Activated naive CD4-positive, alpha-beta T cell treated with anti-CD3 and anti-CD28 coated beads for 36 hours (primary cell): ENCODE results near the gene PRCD. TPM values are rescaled to one million over a fixed set of nuclear protein-coding genes. Genes with fewer than 3 reads are reported as not detected.

Experiments
- CTCF ChIA-PET: fragments of 350-600 bp; sonication (Branson Sonifier 250); formaldehyde crosslinking; loops from one replicate; lab custom pipeline; 2021; ENCODE audit warnings: antibody characterized with exemption; lab: Charles Lee
- DNase-seq: peaks from one replicate; pipeline ENCODE4 v3.0.0-alpha.2; 2020
- H3K27ac Mint-ChIP-seq: one replicate; pipeline ENCODE4 v1.8.0; 2021; ENCODE audit warnings: mild to moderate bottlenecking, mixed read lengths
- H3K27me3 Mint-ChIP-seq: one replicate; pipeline ENCODE4 v1.8.0; 2021; ENCODE audit warnings: low read depth, mixed read lengths
- H3K36me3 Mint-ChIP-seq: one replicate; pipeline ENCODE4 v1.8.0; 2021; ENCODE audit warnings: low read depth, mixed read lengths
- H3K4me1 Mint-ChIP-seq: one replicate; pipeline ENCODE4 v1.8.0; 2021; ENCODE audit warnings: low read depth, mixed read lengths
- H3K4me3 Mint-ChIP-seq: one replicate; pipeline ENCODE4 v1.8.0; 2021; ENCODE audit warnings: mild to moderate bottlenecking, moderate library complexity, mixed read lengths
- H3K9me3 Mint-ChIP-seq: one replicate; pipeline ENCODE4 v1.8.0; 2021; ENCODE audit warnings: mixed read lengths
- intact Hi-C: fragments of 100-400 bp; cut with micrococcal nuclease; formaldehyde crosslinking; loops from one replicate; pipeline ENCODE4 v1.15.1; 2023
- total RNA-seq, 2 experiments: library from RNA; stranded (reverse); gene quantifications; one replicate each; pipeline ENCODE4 v1.2.3, GENCODE V29; 2021

The PRCD gene
- total RNA-seq, 2 experiments from 2014 or later, result not detected

- Mint-ChIP-seq H3K9me3 (no peaks in the 10 kb centered on the region), H3K4me1 (peaks cover 5% of the 10 kb centered on the region), H3K4me3 (no peak overlapping the region), H3K27ac (no peak overlapping the region), H3K27me3 (no peaks in the 10 kb centered on the region), H3K36me3 (no peaks in the 10 kb centered on the region)
- intact Hi-C loops, result no loop called here
- CTCF ChIA-PET, result interaction anchor here (0.5 to 1.1 kb wide), 2 partner anchors 48 to 1472 kb away, joined by 3 read pairs; no protein-coding TSS in a partner anchor
- no peak for DNase-seq
Observed at GRCh38 chr17:76575570-76575969, 35.7 kb downstream of the PRCD start.

DNA sequence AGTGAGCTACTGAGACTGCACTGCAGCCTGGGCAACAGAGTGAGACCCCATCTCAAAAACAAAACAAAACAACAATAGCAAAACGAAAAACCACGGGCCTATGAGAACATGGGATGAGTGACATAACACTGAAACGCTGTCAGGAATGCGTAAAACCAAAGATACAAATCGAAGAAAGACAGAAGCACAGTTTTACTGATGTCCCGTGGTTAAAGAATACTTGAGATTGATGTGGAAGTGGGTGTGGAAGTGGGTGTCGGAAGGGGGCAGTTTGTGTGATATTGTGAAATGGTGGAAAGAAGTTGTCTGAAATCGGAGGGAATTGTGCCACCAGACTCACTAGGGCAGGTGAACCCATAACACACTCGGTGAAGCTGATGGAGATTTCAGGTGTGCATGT, 36.3 kb downstream of the PRCD start:
- DNase-seq, result no peak
- CTCF ChIA-PET, result interaction anchor here (0.5 to 1.1 kb wide), 3 partner anchors 48 to 1471 kb away, joined by 3 read pairs; no protein-coding TSS in a partner anchor
- H3K4me1 Mint-ChIP-seq, result peaks cover 5% of the 10 kb centered on the region
- H3K27ac Mint-ChIP-seq, result no peak overlapping the region
- H3K9me3 Mint-ChIP-seq, result no peaks in the 10 kb centered on the region
- intact Hi-C loops, result no loop called here
- H3K36me3 Mint-ChIP-seq, result no peaks in the 10 kb centered on the region
- H3K4me3 Mint-ChIP-seq, result no peak overlapping the region
- H3K27me3 Mint-ChIP-seq, result no peaks in the 10 kb centered on the region

DNA sequence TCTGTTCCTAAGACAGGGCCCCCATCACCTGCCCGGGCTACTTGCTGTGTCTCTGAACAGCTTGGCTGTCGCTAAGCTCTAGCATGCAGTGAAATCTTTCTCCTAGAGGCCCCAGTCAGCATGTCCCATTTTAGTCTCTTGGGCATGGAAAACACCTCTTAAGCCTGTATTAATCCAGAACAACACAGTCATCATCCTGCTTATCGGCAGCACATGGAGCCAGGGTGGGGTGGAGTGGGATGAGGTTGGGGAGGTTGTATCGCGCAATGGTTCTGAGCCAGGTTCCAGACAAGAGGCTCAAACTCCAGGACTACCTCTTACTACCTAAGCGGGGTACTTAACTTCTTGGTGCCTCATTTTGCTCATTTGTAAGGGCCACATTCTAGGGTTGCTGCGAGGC, 38.0 kb downstream of the PRCD start:
- Mint-ChIP-seq H3K9me3 (no peaks in the 10 kb centered on the region), H3K36me3 (no peaks in the 10 kb centered on the region), H3K27ac (no peak overlapping the region), H3K4me1 (peaks cover 5% of the 10 kb centered on the region), H3K27me3 (peaks cover 4% of the 10 kb centered on the region), H3K4me3 (no peak overlapping the region)
- CTCF ChIA-PET, result interaction anchor here (1.2 to 2.2 kb wide), 4 partner anchors 10 to 104 kb away, joined by 4 to 9 read pairs (median 4); no protein-coding TSS in a partner anchor
- no peak for DNase-seq
- intact Hi-C loops, result no loop called here

GRCh38 chr17:76578376-76578775, 38.5 kb downstream of the PRCD start:
- H3K27ac Mint-ChIP-seq, result no peak overlapping the region
- CTCF ChIA-PET, result interaction anchor here (1.1 to 2.2 kb wide), 4 partner anchors 34 to 103 kb away, joined by 3 to 9 read pairs (median 4); no protein-coding TSS in a partner anchor

DNA sequence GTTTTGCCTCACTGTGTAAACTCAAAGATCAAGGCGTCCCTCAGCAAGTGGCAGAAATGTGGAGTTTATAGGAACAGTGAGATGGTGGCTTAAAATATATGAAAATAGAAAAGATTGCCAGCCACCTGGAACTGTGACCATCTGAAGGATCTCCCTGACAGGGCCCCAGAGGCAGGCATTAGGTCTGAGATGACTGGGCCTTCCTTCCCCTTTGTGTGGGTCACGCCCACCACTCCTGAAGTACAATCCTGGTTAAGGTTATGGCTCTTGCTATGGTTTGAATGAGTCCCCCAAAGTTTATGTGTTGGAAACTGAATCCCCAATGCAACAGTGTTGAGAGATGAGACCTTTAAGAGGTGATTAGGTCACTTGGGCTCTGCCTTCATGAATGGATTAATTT, 39.4 kb downstream of the PRCD start:
- peaks cover 9% of the 10 kb centered on the region for H3K27me3 Mint-ChIP-seq
- H3K36me3 Mint-ChIP-seq, result no peaks in the 10 kb centered on the region
- H3K4me1 Mint-ChIP-seq, result peaks cover 5% of the 10 kb centered on the region
- no peak overlapping the region for H3K27ac Mint-ChIP-seq
- intact Hi-C loops, result no loop called here
- no peak overlapping the region for H3K4me3 Mint-ChIP-seq
- H3K9me3 Mint-ChIP-seq, result no peaks in the 10 kb centered on the region
- CTCF ChIA-PET, result interaction anchor here (1.1 kb wide), 1 partner anchor 33 kb away, joined by 3 read pairs; no protein-coding TSS in a partner anchor
- DNase-seq, result no peak

More at GRCh38 chr17:76578376-76578775, 38.5 kb downstream of the PRCD start:
- no peak for DNase-seq
- intact Hi-C loops, result no loop called here
- Mint-ChIP-seq H3K4me3 (no peak overlapping the region), H3K36me3 (no peaks in the 10 kb centered on the region), H3K9me3 (no peaks in the 10 kb centered on the region), H3K4me1 (peaks cover 5% of the 10 kb centered on the region), H3K27me3 (peaks cover 4% of the 10 kb centered on the region)

DNA sequence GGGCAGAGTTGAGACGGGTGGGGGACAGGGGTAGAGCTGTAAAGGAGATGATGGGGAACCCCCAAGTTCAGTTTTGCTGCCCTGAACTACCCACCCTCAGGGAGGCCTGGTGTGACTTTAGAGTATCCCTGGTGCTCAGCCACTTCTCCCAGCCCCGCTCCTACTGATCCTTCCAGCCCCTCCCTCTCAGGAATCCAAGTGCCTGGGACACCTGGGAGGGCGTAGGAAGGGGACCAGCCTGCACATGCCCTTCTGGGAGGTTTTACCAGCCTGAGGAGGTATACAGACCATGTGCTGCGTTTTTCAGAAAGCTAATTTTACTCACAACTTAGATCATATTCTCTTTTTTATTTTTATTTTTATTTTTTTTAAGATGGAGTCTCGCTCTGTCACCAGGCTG, 41.7 kb downstream of the PRCD start:
- Mint-ChIP-seq H3K9me3 (no peaks in the 10 kb centered on the region), H3K4me1 (peaks cover 14% of the 10 kb centered on the region), H3K4me3 (no peak overlapping the region), H3K27me3 (peaks cover 19% of the 10 kb centered on the region), H3K36me3 (no peaks in the 10 kb centered on the region), H3K27ac (no peak overlapping the region)
- no peak for DNase-seq
- intact Hi-C loops, result no loop called here
- CTCF ChIA-PET, result no interaction called here

DNA sequence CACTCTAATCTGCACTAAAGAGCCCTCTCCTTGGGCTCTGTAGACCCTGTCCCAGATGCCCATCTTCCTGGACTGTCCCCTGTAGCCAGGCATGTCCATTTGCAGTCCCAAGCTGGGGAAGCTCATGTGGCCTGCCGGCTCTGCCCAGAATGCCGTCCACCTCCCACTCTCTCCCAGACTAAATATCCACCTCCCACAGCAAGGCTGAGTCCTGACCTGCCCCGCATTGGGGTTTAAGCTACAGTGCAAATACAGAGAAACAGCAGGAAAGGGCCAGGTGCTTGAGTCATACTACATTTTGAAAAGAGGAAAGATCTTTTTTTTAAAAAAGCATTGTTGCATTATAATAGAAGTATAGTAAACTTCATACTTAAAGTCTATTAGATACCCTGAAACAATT, 42.8 kb downstream of the PRCD start:
- H3K9me3 Mint-ChIP-seq, result no peaks in the 10 kb centered on the region
- no peak for DNase-seq
- peaks cover 28% of the 10 kb centered on the region for H3K27me3 Mint-ChIP-seq
- CTCF ChIA-PET, result interaction anchor here (0.6 to 0.7 kb wide), 2 partner anchors 38 to 40 kb away, joined by 4 to 5 read pairs; no protein-coding TSS in a partner anchor
- intact Hi-C loops, result no loop called here
- peaks cover 14% of the 10 kb centered on the region for H3K4me1 Mint-ChIP-seq
- no peak overlapping the region for H3K27ac Mint-ChIP-seq
- H3K36me3 Mint-ChIP-seq, result no peaks in the 10 kb centered on the region
- H3K4me3 Mint-ChIP-seq, result no peak overlapping the region

GRCh38 chr17:76584427-76585032, 44.7 kb downstream of the PRCD start:
- Mint-ChIP-seq H3K4me1 (peaks cover 9% of the 10 kb centered on the region), H3K27me3 (peaks cover 41% of the 10 kb centered on the region), H3K9me3 (no peaks in the 10 kb centered on the region), H3K4me3 (peak overlapping the region; percentile 51), H3K27ac (no peak overlapping the region), H3K36me3 (peaks cover 2% of the 10 kb centered on the region)
- CTCF ChIA-PET, result interaction anchor here (1.0 to 2.1 kb wide), 2 partner anchors 39 to 61 kb away, joined by 4 to 7 read pairs; no protein-coding TSS in a partner anchor
- DNase-seq, result no peak
- intact Hi-C loops, result loop anchor here (1.0 kb wide), 1 partner anchor 61 kb away; no protein-coding TSS in a partner anchor

GRCh38 chr17:76585033-76585648, 45.3 kb downstream of the PRCD start:
- Mint-ChIP-seq H3K4me3 (peak overlapping the region; percentile 51), H3K9me3 (no peaks in the 10 kb centered on the region), H3K4me1 (peaks cover 8% of the 10 kb centered on the region), H3K27ac (no peak overlapping the region), H3K27me3 (peaks cover 44% of the 10 kb centered on the region), H3K36me3 (peaks cover 2% of the 10 kb centered on the region)
- CTCF ChIA-PET, result interaction anchor here (1.4 to 2.1 kb wide), 5 partner anchors 13 to 96 kb away, joined by 4 to 7 read pairs (median 4); no protein-coding TSS in a partner anchor
- intact Hi-C loops, result loop anchor here (1.0 kb wide), 1 partner anchor 62 kb away; no protein-coding TSS in a partner anchor
- DNase-seq, result peak; percentile 16

DNA sequence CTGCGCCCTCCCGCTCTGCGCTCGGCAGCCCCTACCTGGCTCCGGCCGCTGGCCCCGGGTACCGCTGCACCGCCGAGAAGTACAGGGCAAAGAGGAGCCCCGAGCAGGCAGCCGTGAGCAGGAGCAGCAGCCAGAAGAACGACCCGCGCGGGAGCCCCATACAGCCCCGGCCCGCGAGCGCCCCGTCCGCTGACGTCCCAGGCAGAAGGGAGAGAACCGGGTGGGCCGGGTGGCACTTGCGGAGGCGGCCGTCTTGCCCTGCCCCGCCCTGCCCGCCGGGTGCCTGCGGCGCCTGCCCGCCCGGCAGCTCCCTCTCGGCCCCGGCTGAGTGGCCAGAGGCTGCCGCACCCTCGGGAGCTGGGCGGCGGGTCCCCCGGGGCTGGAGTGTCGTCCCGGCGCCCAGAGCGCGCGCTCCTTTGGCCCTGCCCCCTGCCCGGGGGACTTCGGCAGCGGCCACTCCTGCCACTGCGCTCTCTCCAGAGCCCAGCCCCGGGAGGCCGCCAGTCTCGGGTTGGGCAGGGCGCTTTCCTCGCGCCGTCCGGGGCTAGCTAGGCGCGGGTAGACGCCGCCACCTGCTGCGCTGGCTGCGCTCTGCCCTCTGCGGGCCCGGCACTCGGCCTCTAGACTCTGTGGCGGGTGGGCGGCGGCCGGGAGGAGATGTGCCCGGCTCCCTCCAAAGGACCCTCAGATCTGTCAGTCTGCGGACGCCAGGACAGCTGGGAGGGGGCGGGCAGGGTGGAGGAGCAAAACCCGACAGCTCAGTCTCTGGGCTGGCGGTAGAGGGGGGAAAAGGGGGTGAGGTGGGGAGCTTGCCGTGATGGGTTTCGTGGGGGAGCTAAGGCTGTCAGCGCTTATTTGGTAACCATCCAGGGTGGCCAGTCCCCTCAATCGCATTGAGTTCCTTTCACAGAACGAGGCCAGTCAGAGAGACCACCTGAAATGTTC, 46.1 kb downstream of the PRCD start, which contains the start of gene ST6GALNAC2:
TSS of gene ST6GALNAC2 (minus strand) at position 212 of the 945 bp plus-strand sequence. CDS start at position 160, 52 bp downstream.
- intact Hi-C loops, result loop anchor here (1.0 kb wide), 1 partner anchor 63 kb away; no protein-coding TSS in a partner anchor
- peaks cover 46% of the 10 kb centered on the region for H3K27me3 Mint-ChIP-seq
- peak within 1 kb of the TSS; percentile 51 for H3K4me3 Mint-ChIP-seq
- no peak within 1 kb of the TSS for H3K27ac Mint-ChIP-seq
- peaks cover 8% of the 10 kb centered on the region for H3K4me1 Mint-ChIP-seq
- H3K9me3 Mint-ChIP-seq, result no peaks in the 10 kb centered on the region
- peak; percentile 49 for DNase-seq
- peaks cover 2% of the 10 kb centered on the region for H3K36me3 Mint-ChIP-seq
- CTCF ChIA-PET, result interaction anchor here (0.7 to 1.8 kb wide), 5 partner anchors 12 to 95 kb away, joined by 3 to 5 read pairs (median 4); no protein-coding TSS in a partner anchor

DNA sequence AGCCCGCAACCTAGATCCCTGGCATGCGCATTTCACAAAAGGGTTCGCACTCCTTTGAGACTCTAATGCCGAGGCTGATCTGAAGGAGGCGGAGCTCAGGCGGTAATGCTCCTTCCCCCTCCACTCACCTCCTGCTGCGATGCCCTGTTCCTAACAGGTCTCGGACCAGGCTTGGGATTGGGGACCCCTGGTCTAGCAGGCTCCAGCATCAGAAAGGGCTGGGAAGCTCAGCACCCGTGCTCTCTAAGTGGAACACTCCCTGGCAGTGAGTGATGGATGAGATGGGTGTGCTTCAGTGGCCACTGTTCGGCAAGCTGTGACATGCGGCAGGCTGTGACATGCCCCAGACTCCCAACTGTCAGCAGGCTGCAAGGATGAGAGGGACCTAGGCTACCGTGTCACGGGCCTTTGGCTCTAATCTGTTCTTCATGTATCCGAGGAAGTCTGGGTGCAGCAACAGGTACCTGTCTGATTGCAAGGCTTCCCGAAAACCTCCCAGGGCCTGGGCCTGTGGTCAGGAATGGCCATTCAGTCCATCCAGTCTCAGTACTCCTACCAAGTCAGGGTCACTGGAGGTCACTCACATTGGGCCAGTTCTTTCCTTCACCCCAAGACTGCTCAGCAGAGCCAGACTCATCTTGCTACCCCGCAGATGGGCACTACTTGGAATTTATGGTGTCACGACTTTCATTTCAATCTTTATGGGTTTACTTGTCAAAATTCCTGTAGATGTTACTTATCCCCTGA, 47.1 kb downstream of the PRCD start:
- Mint-ChIP-seq H3K9me3 (no peaks in the 10 kb centered on the region), H3K4me1 (peaks cover 8% of the 10 kb centered on the region), H3K4me3 (no peak overlapping the region), H3K36me3 (peaks cover 2% of the 10 kb centered on the region), H3K27me3 (peaks cover 46% of the 10 kb centered on the region), H3K27ac (no peak overlapping the region)
- no peak for DNase-seq
- intact Hi-C loops, result no loop called here
- CTCF ChIA-PET, result interaction anchor here (0.6 to 1.8 kb wide), 7 partner anchors 11 to 291 kb away, joined by 3 to 5 read pairs (median 4); no protein-coding TSS in a partner anchor
